HTERT RPE-1 (cell line): Measurements from ENCODE around the gene TMEFF2.

Experiments
- in situ Hi-C: fragments of 300-500 bp; cut with MboI; formaldehyde crosslinking; loops from 4 replicates; pipeline ENCODE4 v1.14.3; 2020; ENCODE audit warnings: low sequenced_read_pairs

TMEFF2 gene

GRCh38 chr2:192072261-192072660 is 122.5 kb downstream of the TMEFF2 start:
- in situ Hi-C loops: no loop called here

DNA sequence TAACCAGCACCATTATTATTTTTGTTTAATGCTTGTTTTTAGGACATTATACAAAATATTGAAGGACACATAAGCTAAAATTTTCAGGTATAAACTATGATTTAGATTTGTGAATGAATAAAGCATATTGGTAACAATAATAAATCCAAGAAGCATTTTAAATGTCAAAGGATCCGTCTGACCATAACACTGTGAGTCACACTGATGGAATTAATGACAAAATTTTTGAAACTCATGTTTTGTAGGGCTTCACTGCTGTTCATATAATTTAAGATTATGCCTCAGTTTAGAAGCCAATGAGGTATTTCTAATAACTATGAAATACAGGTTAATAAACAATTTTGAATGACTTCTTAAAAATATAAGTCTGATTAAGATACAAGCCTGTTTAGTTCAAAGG is 124.6 kb downstream of the TMEFF2 start:
- in situ Hi-C loops: no loop called here

GRCh38 chr2:192069417-192069816 is 125.3 kb downstream of the TMEFF2 start:
- in situ Hi-C loops: no loop called here

DNA sequence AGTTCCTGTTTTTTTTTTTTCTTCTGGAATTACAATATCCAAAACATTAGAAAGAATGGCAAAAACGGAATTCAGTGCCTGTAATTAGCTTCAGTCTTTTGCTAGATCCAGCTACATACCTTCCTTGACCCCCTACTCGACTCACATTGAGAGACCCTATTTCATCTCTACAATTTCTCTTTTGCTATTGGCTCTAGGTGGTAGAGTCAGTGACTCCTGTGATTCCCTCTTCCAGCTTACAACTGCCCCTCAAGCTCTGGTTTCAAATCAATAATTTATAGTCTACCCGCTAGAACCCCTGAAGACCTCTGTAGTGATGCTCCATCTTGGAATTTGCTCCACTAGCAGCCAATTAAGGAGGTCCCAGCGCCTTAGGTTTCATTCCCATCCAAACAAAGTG is 125.8 kb downstream of the TMEFF2 start:
- in situ Hi-C loops: no loop called here

GRCh38 chr2:192067631-192068030 is 127.1 kb downstream of the TMEFF2 start:
- in situ Hi-C loops: no loop called here

GRCh38 chr2:192064459-192064858 is 130.3 kb downstream of the TMEFF2 start:
- in situ Hi-C loops: no loop called here

- in situ Hi-C loops: no loop called here
Measured at GRCh38 chr2:192060161-192060560, 134.6 kb downstream of the TMEFF2 start.

DNA sequence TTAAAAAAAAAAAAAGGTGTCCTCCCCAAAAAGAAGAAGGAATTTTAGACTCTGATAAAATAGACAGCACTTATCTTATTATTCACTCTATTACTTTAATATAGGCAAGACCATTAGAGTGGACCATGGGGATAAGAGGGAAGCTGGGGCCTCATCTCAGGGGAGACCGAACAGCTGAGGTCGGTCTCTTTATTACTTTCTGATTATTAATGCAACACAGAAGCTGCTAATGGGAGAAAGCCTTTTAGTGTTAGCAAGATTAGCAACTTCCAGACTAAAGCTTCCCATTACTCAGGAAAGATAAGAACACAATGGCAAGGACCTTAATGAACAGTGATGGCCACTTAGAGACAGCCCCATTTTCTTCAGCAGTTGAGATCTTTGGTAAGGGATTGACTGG is 135.5 kb downstream of the TMEFF2 start:
- in situ Hi-C loops: no loop called here

- in situ Hi-C loops: no loop called here
Measured at GRCh38 chr2:192053921-192054320, 140.8 kb downstream of the TMEFF2 start.

DNA sequence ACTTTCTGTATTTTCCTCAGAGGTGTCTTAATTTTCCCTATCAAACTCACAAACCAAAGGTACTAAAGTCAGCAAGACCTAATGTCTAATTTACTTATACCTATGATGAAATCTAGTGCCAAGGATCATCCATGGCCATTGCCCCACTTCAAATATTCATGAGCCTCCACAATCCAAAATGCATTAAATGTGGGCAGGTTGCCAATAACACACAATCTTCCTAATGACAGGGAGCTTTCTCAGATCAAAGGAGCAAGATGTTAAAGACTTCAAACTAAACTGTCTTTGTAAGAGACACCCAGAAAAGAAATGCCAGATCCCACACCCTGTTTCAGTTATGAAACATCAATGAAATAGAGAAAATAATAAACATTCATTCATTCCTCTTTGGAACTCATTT is 143.2 kb downstream of the TMEFF2 start:
- in situ Hi-C loops: no loop called here

DNA sequence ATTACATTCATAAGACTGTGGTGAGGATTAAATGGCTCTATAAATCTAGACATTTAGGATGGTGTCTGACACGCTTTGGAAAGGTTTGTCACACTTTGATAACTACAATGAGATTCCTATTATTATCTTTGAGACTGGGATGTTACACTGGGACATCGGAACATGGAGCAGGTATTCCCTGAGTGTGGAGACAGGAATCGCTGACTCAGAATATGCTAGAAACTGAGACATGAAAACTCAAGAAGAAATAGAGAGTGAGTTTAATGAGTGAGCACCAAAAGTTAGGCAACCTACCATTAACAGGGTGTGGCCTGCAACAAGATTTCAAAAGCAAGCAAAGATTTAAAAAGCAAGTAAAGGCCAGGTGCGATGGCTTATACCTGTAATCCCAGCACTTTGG is 145.4 kb downstream of the TMEFF2 start:
- in situ Hi-C loops: no loop called here

GRCh38 chr2:192047315-192048107 is 147.2 kb downstream of the TMEFF2 start:
- in situ Hi-C loops: no loop called here

DNA sequence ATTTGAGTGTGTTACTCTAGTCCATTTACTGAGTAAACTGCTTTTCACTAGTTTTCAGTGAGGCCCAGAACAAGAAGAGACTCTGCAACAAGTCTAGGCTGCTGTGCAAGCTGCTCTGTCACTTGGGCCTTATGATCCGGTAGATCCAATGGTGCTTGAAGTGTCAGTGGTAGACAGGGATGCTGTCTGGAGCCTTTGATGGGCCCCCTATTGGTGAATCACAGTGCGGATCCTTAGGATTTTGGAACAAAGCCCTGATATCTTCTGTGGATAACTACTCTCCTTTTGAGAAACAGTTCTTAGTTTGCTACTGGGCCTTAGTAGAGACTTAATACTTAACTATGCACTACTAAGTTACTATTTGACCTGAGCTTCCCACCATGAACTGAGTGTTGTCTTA is 150.2 kb downstream of the TMEFF2 start:
- in situ Hi-C loops: no loop called here

- in situ Hi-C loops: no loop called here
Measured at GRCh38 chr2:192043216-192043870, 151.4 kb downstream of the TMEFF2 start.

GRCh38 chr2:192042126-192042525 is 152.6 kb downstream of the TMEFF2 start:
- in situ Hi-C loops: no loop called here

DNA sequence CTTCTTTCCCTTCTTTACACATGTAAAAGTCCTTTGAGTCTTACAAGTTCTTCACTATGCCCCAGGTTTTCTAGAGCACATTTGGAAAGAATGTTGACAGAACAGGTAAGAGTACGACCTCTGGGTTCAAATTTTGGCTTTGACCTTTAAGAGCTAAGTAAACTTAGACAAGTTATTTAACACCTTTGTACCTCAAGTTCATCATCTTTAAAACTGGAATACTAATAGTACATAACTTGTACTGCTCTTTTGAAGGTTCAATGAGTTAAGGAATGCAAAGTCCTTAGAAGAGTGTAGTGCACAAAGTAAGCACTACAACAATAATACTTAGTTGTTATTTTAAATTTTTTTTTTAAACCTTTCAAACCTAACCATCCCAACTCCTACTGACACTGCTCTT is 156.6 kb downstream of the TMEFF2 start:
- in situ Hi-C loops: no loop called here

- in situ Hi-C loops: no loop called here
Measured at GRCh38 chr2:192035731-192036442, 158.8 kb downstream of the TMEFF2 start.

DNA sequence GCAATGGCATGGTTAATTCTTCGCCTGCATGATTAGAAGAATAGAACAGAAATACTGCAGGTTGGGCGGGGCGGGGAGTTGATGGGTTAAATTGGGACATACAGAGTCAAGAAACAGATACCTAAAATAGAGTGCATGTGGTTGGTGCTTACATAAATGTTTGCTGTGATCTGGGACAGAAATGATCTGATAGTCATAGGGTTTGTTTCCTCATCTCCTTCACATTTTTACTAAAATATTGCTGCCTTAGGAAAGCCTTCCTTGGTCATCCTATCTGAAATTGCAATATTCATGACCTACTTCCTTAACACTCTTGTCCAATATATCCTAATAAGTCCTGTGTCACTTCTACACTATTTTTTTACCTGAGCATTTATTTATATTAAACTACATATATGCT is 163.9 kb downstream of the TMEFF2 start:
- in situ Hi-C loops: no loop called here

DNA sequence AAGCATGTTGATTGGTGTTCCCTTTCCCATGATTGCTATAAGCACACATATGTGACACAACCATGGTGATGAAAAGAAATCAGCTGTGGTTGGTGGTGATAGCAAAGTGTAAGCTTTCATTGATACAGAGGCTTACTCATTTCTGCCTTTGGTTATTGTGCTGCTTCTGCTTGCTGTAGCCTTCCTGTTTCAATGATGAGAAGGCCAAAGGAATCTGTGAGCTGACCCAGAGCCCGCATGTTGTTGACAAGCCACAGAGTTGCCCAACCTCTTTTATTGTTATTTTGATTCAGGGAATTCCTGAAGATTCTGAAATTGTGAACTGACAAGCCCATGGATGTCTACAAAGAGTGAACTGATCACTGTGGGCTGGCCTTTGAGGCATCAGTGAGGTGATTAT is 164.4 kb downstream of the TMEFF2 start:
- in situ Hi-C loops: no loop called here

- in situ Hi-C loops: no loop called here
Measured at GRCh38 chr2:192029089-192029488, 165.6 kb downstream of the TMEFF2 start.

GRCh38 chr2:192026825-192027120 is 168.0 kb downstream of the TMEFF2 start:
- in situ Hi-C loops: no loop called here
